K562 (cell line): ENCODE data around the gene RHOF. TPM values are rescaled to one million over a fixed set of nuclear protein-coding genes. Genes with fewer than 3 reads are reported as not detected.
A peak's percentile ranks its signal among the peaks of the same experiment; 100 is the strongest.

Experiments
- ARID2 ChIP-seq: fragments of 450-650 bp; IDR thresholded peaks from 2 replicates; pipeline ENCODE4 v1.6.1; 2017; ENCODE audit warnings: antibody characterized with exemption, mild to moderate bottlenecking
- E2F5 ChIP-seq: sonication (generic); formaldehyde crosslinking; IDR thresholded peaks from 2 replicates; pipeline ENCODE4 v1.8.0; 2022; ENCODE audit warnings: mild to moderate bottlenecking, missing genetic modification reagents
- ELF4 ChIP-seq: fragments of 450-650 bp; formaldehyde crosslinking; IDR thresholded peaks from 2 replicates; pipeline ENCODE4 v1.4.0; 2022; ENCODE audit warnings: missing genetic modification characterization
- ESRRA ChIP-seq: fragments of 450-650 bp; IDR thresholded peaks from 2 replicates; pipeline ENCODE4 v1.6.1; 2014; ENCODE audit warnings: low read depth, mild to moderate bottlenecking, moderate library complexity, borderline replicate concordance
- ETV5 ChIP-seq: sonication (generic); formaldehyde crosslinking; IDR thresholded peaks from 2 replicates; pipeline ENCODE4 v1.4.0; 2020; ENCODE audit warnings: low read depth, mild to moderate bottlenecking, missing genetic modification reagents
- FOXA1 ChIP-seq: fragments of 450-650 bp; IDR thresholded peaks from 2 replicates; pipeline ENCODE4 v1.6.1; 2016; ENCODE audit warnings: mild to moderate bottlenecking, borderline replicate concordance
- KLF16 ChIP-seq: IDR thresholded peaks from 2 replicates; pipeline ENCODE4 v1.6.1; 2016; ENCODE audit warnings: antibody characterized with exemption
- MAFK ChIP-seq: IDR thresholded peaks from 2 replicates; pipeline ENCODE4 v1.6.1; 2011; ENCODE audit warnings: low read length, improper control_type of control experiment
- MBD2 ChIP-seq: sonication (generic); IDR thresholded peaks from 2 replicates; pipeline ENCODE4 v1.6.1; 2016; ENCODE audit warnings: low read depth, borderline replicate concordance
- MIER1 ChIP-seq: fragments of 450-650 bp; IDR thresholded peaks from 2 replicates; pipeline ENCODE4 v1.6.1; 2016; ENCODE audit warnings: antibody characterized with exemption, mild to moderate bottlenecking, low read depth
- NUFIP1 ChIP-seq: fragments of 450-650 bp; IDR thresholded peaks from 2 replicates; pipeline ENCODE4 v1.6.1; 2018; ENCODE audit not compliant: partially characterized antibody
- POLR2AphosphoS5 ChIP-seq: IDR thresholded peaks from 2 replicates; pipeline ENCODE4 v1.6.1; 2011; ENCODE audit warnings: mild to moderate bottlenecking, low read depth, low read length, moderate library complexity; ENCODE audit not compliant: control insufficient read depth, insufficient read depth
- POLR2B ChIP-seq: fragments of 450-650 bp; IDR thresholded peaks from 2 replicates; pipeline ENCODE4 v1.6.1; 2018; ENCODE audit warnings: low read depth; ENCODE audit not compliant: partially characterized antibody
- POLR3A ChIP-seq: IDR thresholded peaks from 2 replicates; pipeline ENCODE4 v1.6.1; 2011; ENCODE audit warnings: borderline replicate concordance, mild to moderate bottlenecking, moderate library complexity; ENCODE audit not compliant: insufficient read length, insufficient read depth; ENCODE audit errors: extremely low read depth
- SAP30 ChIP-seq: fragments of 200-600 bp; sonication (generic); IDR thresholded peaks from 2 replicates; pipeline ENCODE4 v1.6.1; 2012; ENCODE audit warnings: borderline replicate concordance, low read depth, mild to moderate bottlenecking, moderate library complexity, low read length, control low read depth, inconsistent platforms; ENCODE audit not compliant: insufficient read depth, poor library complexity, severe bottlenecking
- SMC3 ChIP-seq: conservative IDR thresholded peaks from 2 replicates; pipeline ENCODE4 v1.6.1; 2011; ENCODE audit warnings: low read depth, low read length, improper control_type of control experiment; ENCODE audit not compliant: insufficient read depth
- TAF1 ChIP-seq: IDR thresholded peaks from 2 replicates; pipeline ENCODE4 v1.6.1; 2011; ENCODE audit warnings: mild to moderate bottlenecking, low read length, moderate library complexity; ENCODE audit not compliant: insufficient read depth, control insufficient read depth, severe bottlenecking; ENCODE audit errors: extremely low read depth
- TRIM25 ChIP-seq: fragments of 450-650 bp; IDR thresholded peaks from 2 replicates; pipeline ENCODE4 v1.7.0; 2016; ENCODE audit warnings: borderline replicate concordance
- YBX1 ChIP-seq: fragments of 450-650 bp; IDR thresholded peaks from 2 replicates; pipeline ENCODE4 v1.7.1; 2016; ENCODE audit warnings: mild to moderate bottlenecking
- ZNF384 ChIP-seq: IDR thresholded peaks from 2 replicates; pipeline ENCODE4 v1.6.1; 2012; ENCODE audit warnings: low read depth, low read length, improper control_type of control experiment
- ZNF41 ChIP-seq: fragments of 250-450 bp; sonication (Bioruptor Pico); conservative IDR thresholded peaks from 2 replicates; pipeline ENCODE4 v1.4.0; 2020; ENCODE audit warnings: mild to moderate bottlenecking
- ZNF830 ChIP-seq: fragments of 250-450 bp; sonication (Bioruptor Pico); IDR thresholded peaks from 2 replicates; pipeline ENCODE4 v1.5.0; 2021; ENCODE audit warnings: mild to moderate bottlenecking
- polyA plus RNA-seq, 8 experiments: library from polyadenylated mRNA; depleted of rRNA in 4 of 8; stranded (reverse) in 5 of 8; unstranded in 3 of 8; fragments of >200 nt; fragmentation: Nextera tagmentation in 2 of 8; fragmentation: Illumina TruSeq in 1 of 8; extraction: Ambion mirVana in 2 of 8; extraction: Trizol in 1 of 8; gene quantifications; 2 replicates each; pipeline versions ENCODE4 v1.2.1 to v1.2.3, GENCODE V29; 2011 to 2014; ENCODE audit warnings: inconsistent platforms in 1 of 8, missing spikeins in 1 of 8
- total RNA-seq, 7 experiments: library from RNA; depleted of rRNA in 6 of 7; stranded (reverse); fragments of >200 nt in 6 of 7; fragmentation: Illumina TruSeq in 2 of 7; extraction: Trizol in 2 of 7; gene quantifications; 2 replicates each; pipeline versions ENCODE4 v1.2.1 to v1.2.3, GENCODE V29; 2011 to 2021; ENCODE audit warnings: low replicate concordance in 1 of 7
- TF ChIP-seq, protein P1 (sequence below): fragments of 450-650 bp; formaldehyde crosslinking; IDR thresholded peaks from 2 replicates; pipeline ENCODE4 v1.4.0; 2020; ENCODE audit warnings: mild to moderate bottlenecking

Gene RHOF
- total and polyA plus RNA-seq, 9 of the 15 experiments (the other 6 are each of a cell fraction or from before 2014, with no cell fraction given), result 0.13 to 10.1 (median 4.0) TPM

- TF ChIP-seq MBD2 (peak; percentile 48; the same call in 1 of the 2 replicates), NUFIP1 (no peak), POLR3A (no peak), SMC3 (peak; percentile 15; the same call in 1 of the 2 replicates), MAFK (no peak), ELF4 (CRISPR knock-in tag) (no peak), TRIM25 (no peak), ETV5 (CRISPR knock-in tag) (peak; percentile 16; the same call in 1 of the 2 replicates), ZNF384 (no peak), SAP30 (peak; percentile 30), MIER1 (no peak; the same call in 1 of the 2 replicates), ESRRA (no peak; the same call in 1 of the 2 replicates), POLR2AphosphoS5 (peak; percentile 86), TAF1 (peak; percentile 49), YBX1 (no peak), KLF16 (no peak), ZNF41 (CRISPR knock-in tag) (no peak), E2F5 (no peak), POLR2B (peak; percentile 82), ARID2 (no peak), FOXA1 (no peak), ZNF830 (CRISPR knock-in tag) (no peak)
- TF ChIP-seq, protein P1, sequence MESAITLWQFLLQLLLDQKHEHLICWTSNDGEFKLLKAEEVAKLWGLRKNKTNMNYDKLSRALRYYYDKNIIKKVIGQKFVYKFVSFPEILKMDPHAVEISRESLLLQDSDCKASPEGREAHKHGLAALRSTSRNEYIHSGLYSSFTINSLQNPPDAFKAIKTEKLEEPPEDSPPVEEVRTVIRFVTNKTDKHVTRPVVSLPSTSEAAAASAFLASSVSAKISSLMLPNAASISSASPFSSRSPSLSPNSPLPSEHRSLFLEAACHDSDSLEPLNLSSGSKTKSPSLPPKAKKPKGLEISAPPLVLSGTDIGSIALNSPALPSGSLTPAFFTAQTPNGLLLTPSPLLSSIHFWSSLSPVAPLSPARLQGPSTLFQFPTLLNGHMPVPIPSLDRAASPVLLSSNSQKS (CRISPR knock-in tag), result no peak
Observed at GRCh38 chr12:121839106-121839992, 45.9 kb upstream of the RHOF start (continued).
